Vagina (tissue), 2 donors: Measurements from ENCODE around the gene IGFBP5. TPM values are rescaled to one million over a fixed set of nuclear protein-coding genes. Genes with fewer than 3 reads are reported as not detected.

ENCODE experiments used
- DNase-seq, 2 donors: peaks; one replicate each; pipeline ENCODE4 v3.0.0-alpha.2; 2017; ENCODE audit errors: extremely low spot score in 2 of 2
- H3K27ac ChIP-seq: fragments of 200-600 bp; sonication (generic); one replicate; pipeline ENCODE4 v1.5.1; 2019
- H3K27me3 ChIP-seq: fragments of 200-600 bp; sonication (generic); one replicate; pipeline ENCODE4 v1.5.1; 2019
- H3K36me3 ChIP-seq, 2 donors: fragments of 200-600 bp; sonication (generic); one replicate each; pipeline ENCODE4 v1.5.1; 2017 to 2019
- H3K4me1 ChIP-seq: fragments of 200-600 bp; sonication (generic); one replicate; pipeline ENCODE4 v1.5.1; 2019
- H3K4me3 ChIP-seq, 2 donors: fragments of 200-600 bp; sonication (generic); 1 replicate in 1 of 2; 2 replicates in 1 of 2; pipeline ENCODE4 v1.5.1; 2016 to 2019
- H3K9me3 ChIP-seq: fragments of 200-600 bp; sonication (generic); one replicate; pipeline ENCODE4 v1.5.1; 2019
- POLR2A ChIP-seq, 2 donors: fragments of 450-650 bp; IDR thresholded peaks; one replicate each; pipeline ENCODE4 v1.6.1; 2017; ENCODE audit warnings: antibody characterized with exemption in 2 of 2, mild to moderate bottlenecking in 2 of 2, moderate library complexity in 2 of 2
- POLR2AphosphoS5 ChIP-seq, 2 donors: sonication (generic); formaldehyde crosslinking; IDR thresholded peaks; one replicate each; pipeline ENCODE4 v1.9.0; 2017; ENCODE audit warnings: antibody characterized with exemption in 2 of 2, mild to moderate bottlenecking in 2 of 2, low read depth in 1 of 2; ENCODE audit not compliant: insufficient read depth in 1 of 2
- intact Hi-C: fragments of 100-400 bp; cut with DNase I; formaldehyde crosslinking; loops from one replicate; pipeline ENCODE4 v1.15.1; 2023
- total RNA-seq: library from RNA; depleted of rRNA; stranded (reverse); fragments of >200 nt; gene quantifications from one replicate; pipeline ENCODE4 v1.2.3, GENCODE V29; 2016
- TF ChIP-seq, protein P1 (sequence below), 3 experiments: fragments of 450-650 bp in 2 of 3; fragments of 200-600 bp in 1 of 3; sonication (generic) in 1 of 3; IDR thresholded peaks; one replicate each; pipeline ENCODE4 v1.5.1; 2017 to 2019; ENCODE audit warnings: antibody characterized with exemption in 3 of 3, mild to moderate bottlenecking in 2 of 3, moderate library complexity in 2 of 3

IGFBP5 gene, protein sequence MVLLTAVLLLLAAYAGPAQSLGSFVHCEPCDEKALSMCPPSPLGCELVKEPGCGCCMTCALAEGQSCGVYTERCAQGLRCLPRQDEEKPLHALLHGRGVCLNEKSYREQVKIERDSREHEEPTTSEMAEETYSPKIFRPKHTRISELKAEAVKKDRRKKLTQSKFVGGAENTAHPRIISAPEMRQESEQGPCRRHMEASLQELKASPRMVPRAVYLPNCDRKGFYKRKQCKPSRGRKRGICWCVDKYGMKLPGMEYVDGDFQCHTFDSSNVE
- total RNA-seq: 1,041 TPM

DNA sequence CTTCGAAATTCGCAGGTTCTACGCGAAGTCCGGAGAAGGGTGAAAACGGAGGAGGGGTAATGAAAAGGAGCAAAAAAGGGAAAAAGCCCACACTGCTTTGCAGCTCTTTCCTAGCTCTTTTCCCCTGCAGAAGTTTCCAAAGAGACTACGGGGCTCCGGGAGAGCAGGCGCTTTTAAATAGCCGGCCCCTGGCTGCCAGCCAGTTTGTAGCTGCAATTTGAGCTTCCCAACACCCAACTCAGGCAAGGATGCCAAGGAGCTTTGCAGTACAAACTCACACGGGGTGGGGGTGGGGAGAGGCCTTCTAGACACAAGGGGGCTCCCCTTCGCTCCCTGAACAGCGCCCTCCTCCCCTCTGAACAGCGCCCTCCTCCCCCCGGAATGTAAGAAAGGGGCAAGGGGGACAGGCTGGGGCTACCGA is at the start of gene IGFBP5:
IGFBP5 (minus strand) TSS at position 149 of the 421 bp plus-strand sequence. CDS start 774 bp downstream, outside the sequence.
- H3K9me3 ChIP-seq: no peaks in the 10 kb centered on the region
- no peaks in the 10 kb centered on the region for H3K27me3 ChIP-seq
- H3K4me3 ChIP-seq: peak within 1 kb of the TSS; percentile 68 to 88
- TF ChIP-seq POLR2AphosphoS5 (IDR thresholded peaks at IDR 0.05; ENCODE audit: insufficient read depth in 1 of 2, low read depth in 1 of 2) (peak; percentile 38 to 53), POLR2A (IDR thresholded peaks at IDR 0.05) (peak in 1 of 2 donors; percentile 67)
- TF ChIP-seq, protein P1, sequence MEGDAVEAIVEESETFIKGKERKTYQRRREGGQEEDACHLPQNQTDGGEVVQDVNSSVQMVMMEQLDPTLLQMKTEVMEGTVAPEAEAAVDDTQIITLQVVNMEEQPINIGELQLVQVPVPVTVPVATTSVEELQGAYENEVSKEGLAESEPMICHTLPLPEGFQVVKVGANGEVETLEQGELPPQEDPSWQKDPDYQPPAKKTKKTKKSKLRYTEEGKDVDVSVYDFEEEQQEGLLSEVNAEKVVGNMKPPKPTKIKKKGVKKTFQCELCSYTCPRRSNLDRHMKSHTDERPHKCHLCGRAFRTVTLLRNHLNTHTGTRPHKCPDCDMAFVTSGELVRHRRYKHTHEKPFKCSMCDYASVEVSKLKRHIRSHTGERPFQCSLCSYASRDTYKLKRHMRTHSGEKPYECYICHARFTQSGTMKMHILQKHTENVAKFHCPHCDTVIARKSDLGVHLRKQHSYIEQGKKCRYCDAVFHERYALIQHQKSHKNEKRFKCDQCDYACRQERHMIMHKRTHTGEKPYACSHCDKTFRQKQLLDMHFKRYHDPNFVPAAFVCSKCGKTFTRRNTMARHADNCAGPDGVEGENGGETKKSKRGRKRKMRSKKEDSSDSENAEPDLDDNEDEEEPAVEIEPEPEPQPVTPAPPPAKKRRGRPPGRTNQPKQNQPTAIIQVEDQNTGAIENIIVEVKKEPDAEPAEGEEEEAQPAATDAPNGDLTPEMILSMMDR (IDR thresholded peaks at IDR 0.05): no peak
- peaks cover 43% of the 10 kb centered on the region for H3K4me1 ChIP-seq
- intact Hi-C loops: loop anchor here (5.0 to 10.0 kb wide), 5 partner anchors 277 to 1059 kb away; no protein-coding TSS in a partner anchor
- H3K36me3 ChIP-seq: no peaks in the 10 kb centered on the region
- DNase-seq: no peak
- H3K27ac ChIP-seq: peak within 1 kb of the TSS; percentile 90

DNA sequence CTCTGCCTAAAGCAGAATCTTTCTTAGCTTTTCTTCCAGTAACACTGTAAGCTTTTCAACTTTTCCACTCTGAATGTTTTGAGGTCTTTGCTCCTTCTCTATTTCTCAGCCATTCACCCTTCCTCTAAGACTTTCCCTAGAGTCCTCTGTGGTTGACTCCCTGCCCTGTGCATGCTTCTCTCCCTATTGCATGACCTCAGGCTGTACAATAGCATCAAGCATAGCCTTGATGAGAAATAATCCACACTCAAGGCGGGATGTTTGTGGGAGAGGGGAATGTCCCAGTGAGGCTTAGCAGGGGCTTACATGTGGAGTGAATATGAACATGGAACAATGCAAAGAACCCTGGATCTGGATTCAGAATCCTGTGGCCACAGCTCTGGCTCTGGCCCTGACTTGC is 48.4 kb upstream of the IGFBP5 start:
- intact Hi-C loops: no loop called here
- Histone ChIP-seq H3K4me3 (no peak overlapping the region), H3K4me1 (peaks cover 30% of the 10 kb centered on the region), H3K9me3 (no peaks in the 10 kb centered on the region), H3K27ac (no peak overlapping the region), H3K27me3 (no peaks in the 10 kb centered on the region), H3K36me3 (no peaks in the 10 kb centered on the region)
- no peak for TF ChIP-seq POLR2A (IDR thresholded peaks at IDR 0.05)
- TF ChIP-seq, protein P1 (IDR thresholded peaks at IDR 0.05): no peak
- no peak for TF ChIP-seq POLR2AphosphoS5 (IDR thresholded peaks at IDR 0.05; ENCODE audit: insufficient read depth in 1 of 2, low read depth in 1 of 2)
- no peak for DNase-seq

DNA sequence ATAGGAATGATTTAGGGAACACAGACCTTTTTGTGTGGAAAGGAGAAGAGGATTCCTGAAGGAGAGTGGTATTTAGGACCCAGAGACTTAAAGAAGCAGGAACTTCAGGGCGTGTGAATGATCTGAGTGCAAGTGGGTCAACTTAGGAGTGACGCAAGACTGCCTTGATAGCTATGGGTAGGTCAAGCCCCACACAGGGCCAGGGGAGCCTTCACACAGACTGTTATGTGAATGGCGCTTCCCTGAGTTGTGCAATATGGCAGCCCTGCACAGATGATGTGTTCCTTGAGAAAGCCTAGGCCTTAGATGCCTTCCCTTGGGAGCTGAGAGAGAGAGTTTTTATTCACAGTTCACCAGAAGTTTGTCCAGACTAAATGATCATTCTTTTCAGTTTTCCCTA is 47.1 kb upstream of the IGFBP5 start:
- TF ChIP-seq, protein P1 (IDR thresholded peaks at IDR 0.05): no peak
- TF ChIP-seq POLR2AphosphoS5 (IDR thresholded peaks at IDR 0.05; ENCODE audit: insufficient read depth in 1 of 2, low read depth in 1 of 2) (no peak), POLR2A (IDR thresholded peaks at IDR 0.05) (no peak)
- no peaks in the 10 kb centered on the region for H3K36me3 ChIP-seq
- DNase-seq: peak in 1 of 2 donors; percentile 86
- peaks cover 31% of the 10 kb centered on the region for H3K4me1 ChIP-seq
- no peaks in the 10 kb centered on the region for H3K27me3 ChIP-seq
- no peaks in the 10 kb centered on the region for H3K9me3 ChIP-seq
- no peak overlapping the region for H3K4me3 ChIP-seq
- H3K27ac ChIP-seq: no peak overlapping the region
- intact Hi-C loops: no loop called here

DNA sequence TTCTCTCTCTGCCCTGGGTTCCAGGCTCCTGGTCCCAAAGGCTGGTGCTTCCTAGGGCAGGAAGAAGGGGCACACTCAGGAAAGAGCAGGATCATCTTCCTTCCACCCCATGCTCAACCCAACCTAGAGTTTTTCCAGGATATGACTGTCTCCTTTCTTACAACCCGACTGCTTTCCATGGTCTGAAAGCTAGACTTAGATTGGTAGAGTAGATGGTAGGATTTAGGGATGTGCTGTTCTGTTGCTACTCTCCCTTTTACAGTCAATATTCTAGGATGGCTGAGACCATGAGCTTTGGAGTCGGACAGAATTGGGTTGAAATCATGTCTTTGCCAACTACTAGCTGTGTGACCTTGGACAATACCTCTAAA is 45.9 kb upstream of the IGFBP5 start:
- intact Hi-C loops: no loop called here
- peaks cover 31% of the 10 kb centered on the region for H3K4me1 ChIP-seq
- no peak for TF ChIP-seq POLR2AphosphoS5 (IDR thresholded peaks at IDR 0.05; ENCODE audit: insufficient read depth in 1 of 2, low read depth in 1 of 2)
- H3K27ac ChIP-seq: peak overlapping the region; percentile 81
- no peak overlapping the region for H3K4me3 ChIP-seq
- no peaks in the 10 kb centered on the region for H3K36me3 ChIP-seq
- DNase-seq: no peak
- H3K9me3 ChIP-seq: no peaks in the 10 kb centered on the region
- H3K27me3 ChIP-seq: no peaks in the 10 kb centered on the region

DNA sequence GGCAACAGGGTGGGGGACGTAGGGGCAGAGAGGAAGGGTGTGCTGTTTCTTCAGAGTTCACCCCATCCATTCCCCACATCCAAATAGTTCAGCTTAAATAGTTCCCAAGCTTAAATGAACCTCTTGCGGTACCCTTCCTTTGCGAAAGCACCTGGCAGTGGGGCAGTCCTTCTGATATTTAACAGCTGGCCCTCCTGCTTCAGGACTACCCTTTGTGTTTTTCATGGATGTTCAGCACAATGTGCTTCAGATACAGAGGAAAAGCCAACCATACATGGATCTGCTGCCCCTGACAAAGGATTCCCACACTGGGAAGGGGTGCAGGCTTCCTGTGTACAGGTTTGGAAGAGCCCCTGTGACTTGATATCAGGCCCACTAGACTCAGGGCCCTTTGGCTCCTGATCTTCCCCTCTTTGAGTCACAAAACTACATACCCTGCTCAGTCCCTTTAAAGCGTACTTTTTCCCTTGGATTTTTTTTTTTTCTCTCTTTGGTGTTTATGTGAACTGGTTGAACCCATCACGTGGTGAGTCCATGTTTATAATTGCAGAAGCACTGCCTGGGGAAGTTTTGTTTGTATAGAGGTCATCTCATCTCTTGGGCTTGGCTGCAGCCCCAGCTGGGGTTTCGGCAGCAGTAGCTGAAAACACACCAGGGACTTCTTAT is 45.3 kb upstream of the IGFBP5 start:
- H3K4me3 ChIP-seq: no peak overlapping the region
- H3K27ac ChIP-seq: peak overlapping the region; percentile 81
- H3K27me3 ChIP-seq: no peaks in the 10 kb centered on the region
- DNase-seq: no peak
- H3K4me1 ChIP-seq: peaks cover 32% of the 10 kb centered on the region
- intact Hi-C loops: no loop called here
- H3K9me3 ChIP-seq: no peaks in the 10 kb centered on the region
- TF ChIP-seq POLR2AphosphoS5 (IDR thresholded peaks at IDR 0.05; ENCODE audit: insufficient read depth in 1 of 2, low read depth in 1 of 2) (peak in 1 of 2 donors; percentile 54), POLR2A (IDR thresholded peaks at IDR 0.05) (no peak)
- H3K36me3 ChIP-seq: no peaks in the 10 kb centered on the region

DNA sequence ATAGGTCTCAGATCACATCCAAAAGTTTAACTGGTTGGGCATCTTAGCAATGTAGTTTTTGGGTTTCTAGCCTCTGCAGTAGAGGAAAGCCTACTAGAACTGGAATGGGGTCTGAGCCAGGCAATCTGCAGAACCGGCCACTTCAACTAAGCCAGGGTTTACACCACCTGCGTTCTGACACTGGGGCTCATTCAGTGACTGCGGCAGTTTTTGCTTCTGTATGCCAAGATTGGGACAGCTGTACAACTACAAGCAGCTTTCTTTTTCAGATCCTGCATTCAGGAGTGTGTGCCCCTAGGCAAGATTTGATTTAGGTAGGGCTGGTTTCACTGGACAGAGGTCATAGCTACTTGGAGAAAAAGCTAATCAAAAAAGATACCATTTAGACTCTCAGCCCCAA is 43.7 kb upstream of the IGFBP5 start:
- peaks cover 46% of the 10 kb centered on the region for H3K4me1 ChIP-seq
- no peaks in the 10 kb centered on the region for H3K27me3 ChIP-seq
- intact Hi-C loops: no loop called here
- DNase-seq: peak in 1 of 2 donors; percentile 58
- TF ChIP-seq, protein P1 (IDR thresholded peaks at IDR 0.05): no peak
- TF ChIP-seq POLR2AphosphoS5 (IDR thresholded peaks at IDR 0.05; ENCODE audit: insufficient read depth in 1 of 2, low read depth in 1 of 2): no peak
- no peak for TF ChIP-seq POLR2A (IDR thresholded peaks at IDR 0.05)
- H3K27ac ChIP-seq: no peak overlapping the region
- no peak overlapping the region for H3K4me3 ChIP-seq
- H3K9me3 ChIP-seq: no peaks in the 10 kb centered on the region
- H3K36me3 ChIP-seq: no peaks in the 10 kb centered on the region
